K562 (cell line): Measurements from ENCODE around the gene SPTBN2. TPM values are rescaled to one million over a fixed set of nuclear protein-coding genes. Genes with fewer than 3 reads are reported as not detected.

ENCODE experiments used
- CHCHD3 ChIP-seq: fragments of 250-450 bp; sonication (Bioruptor Pico); IDR thresholded peaks from 2 replicates; pipeline ENCODE4 v2.1.2; 2022; ENCODE audit warnings: mild to moderate bottlenecking
- E2F6 ChIP-seq, 2 experiments: IDR thresholded peaks; 2 replicates each; pipeline ENCODE4 v1.6.1; 2011; ENCODE audit warnings: borderline replicate concordance in 1 of 2, control low read depth in 1 of 2, low read depth in 1 of 2, low read length in 1 of 2, mild to moderate bottlenecking in 1 of 2, mixed read lengths in 1 of 2, moderate library complexity in 1 of 2; ENCODE audit not compliant: insufficient read depth in 1 of 2, insufficient read length in 1 of 2, poor library complexity in 1 of 2, severe bottlenecking in 1 of 2; ENCODE audit errors: extremely low read depth in 1 of 2
- FOS ChIP-seq: IDR thresholded peaks from 3 replicates; pipeline ENCODE4 v1.6.1; 2011; ENCODE audit not compliant: insufficient read length; ENCODE audit errors: extremely low read depth
- FOSL1 ChIP-seq: fragments of 200-800 bp; sonication (Bioruptor generic); conservative IDR thresholded peaks from 2 replicates; pipeline ENCODE4 v1.6.1; 2016; ENCODE audit warnings: missing genetic modification characterization, missing compliant biosample characterization
- KDM5B ChIP-seq: fragments of 200-600 bp; sonication (generic); IDR thresholded peaks from 2 replicates; pipeline ENCODE4 v1.6.1; 2012; ENCODE audit warnings: low read depth, mild to moderate bottlenecking, moderate library complexity, low read length, control low read depth, inconsistent platforms; ENCODE audit not compliant: insufficient replicate concordance
- LEF1 ChIP-seq: fragments of 450-650 bp; IDR thresholded peaks from 2 replicates; pipeline ENCODE4 v1.6.1; 2016; ENCODE audit warnings: mild to moderate bottlenecking
- MBD2 ChIP-seq: sonication (generic); IDR thresholded peaks from 2 replicates; pipeline ENCODE4 v1.6.1; 2016; ENCODE audit warnings: low read depth, borderline replicate concordance
- NCOA1 ChIP-seq: fragments of 450-650 bp; IDR thresholded peaks from 2 replicates; pipeline ENCODE4 v1.6.1; 2016; ENCODE audit warnings: low read depth
- NONO ChIP-seq, 2 experiments: fragments of 200-400 bp in 1 of 2; fragments of 450-650 bp in 1 of 2; formaldehyde crosslinking in 1 of 2; IDR thresholded peaks; 2 replicates each; pipeline ENCODE4 v1.6.1; 2017; ENCODE audit warnings: low read depth in 2 of 2, mild to moderate bottlenecking in 2 of 2, moderate library complexity in 2 of 2, low read length in 1 of 2
- NR2C2 ChIP-seq, 2 experiments: fragments of 200-800 bp in 1 of 2; sonication (Bioruptor generic) in 1 of 2; sonication (generic) in 1 of 2; formaldehyde crosslinking in 1 of 2; IDR thresholded peaks; 2 replicates each; pipeline versions ENCODE4 v1.6.1 to v1.8.0; 2016 to 2022; ENCODE audit warnings: mild to moderate bottlenecking in 1 of 2, missing compliant biosample characterization in 1 of 2, missing genetic modification characterization in 1 of 2, missing genetic modification reagents in 1 of 2
- PHB ChIP-seq: fragments of 250-450 bp; sonication (Bioruptor Pico); IDR thresholded peaks from 2 replicates; pipeline ENCODE4 v1.5.0; 2021
- POLR2B ChIP-seq: fragments of 450-650 bp; IDR thresholded peaks from 2 replicates; pipeline ENCODE4 v1.6.1; 2018; ENCODE audit warnings: low read depth; ENCODE audit not compliant: partially characterized antibody
- PTTG1 ChIP-seq: fragments of 450-650 bp; IDR thresholded peaks from 2 replicates; pipeline ENCODE4 v1.6.1; 2016; ENCODE audit warnings: low read depth, mild to moderate bottlenecking, missing genetic modification characterization, missing compliant biosample characterization
- RFX5 ChIP-seq: IDR thresholded peaks from 2 replicates; pipeline ENCODE4 v1.6.1; 2011; ENCODE audit warnings: low read depth, mild to moderate bottlenecking, improper control_type of control experiment, low read length
- SP1 ChIP-seq: sonication (generic); formaldehyde crosslinking; IDR thresholded peaks from 2 replicates; pipeline ENCODE4 v1.8.1; 2022; ENCODE audit warnings: mild to moderate bottlenecking, missing genetic modification reagents
- SPI1 ChIP-seq: IDR thresholded peaks from 2 replicates; pipeline ENCODE4 v1.6.1; 2011; ENCODE audit warnings: low read depth, low read length, control low read depth, borderline replicate concordance
- TEAD1 ChIP-seq, 2 experiments: fragments of 450-650 bp in 1 of 2; sonication (generic) in 1 of 2; formaldehyde crosslinking; IDR thresholded peaks; 2 replicates each; pipeline versions ENCODE4 v1.4.0 to v1.8.0; 2020 to 2022; ENCODE audit warnings: mild to moderate bottlenecking in 2 of 2, missing genetic modification reagents in 1 of 2
- ZBTB26 ChIP-seq: fragments of 450-650 bp; formaldehyde crosslinking; IDR thresholded peaks from 2 replicates; pipeline ENCODE4 v1.4.0; 2022; ENCODE audit warnings: missing genetic modification characterization
- ZC3H11A ChIP-seq: IDR thresholded peaks from 2 replicates; pipeline ENCODE4 v1.6.1; 2012; ENCODE audit warnings: low read depth, low read length, improper control_type of control experiment
- polyA plus RNA-seq, 8 experiments: library from polyadenylated mRNA; depleted of rRNA in 4 of 8; stranded (reverse) in 5 of 8; unstranded in 3 of 8; fragments of >200 nt; fragmentation: Nextera tagmentation in 2 of 8; fragmentation: Illumina TruSeq in 1 of 8; extraction: Ambion mirVana in 2 of 8; extraction: Trizol in 1 of 8; gene quantifications; 2 replicates each; pipeline versions ENCODE4 v1.2.1 to v1.2.3, GENCODE V29; 2011 to 2014; ENCODE audit warnings: inconsistent platforms in 1 of 8, missing spikeins in 1 of 8
- total RNA-seq, 7 experiments: library from RNA; depleted of rRNA in 6 of 7; stranded (reverse); fragments of >200 nt in 6 of 7; fragmentation: Illumina TruSeq in 2 of 7; extraction: Trizol in 2 of 7; gene quantifications; 2 replicates each; pipeline versions ENCODE4 v1.2.1 to v1.2.3, GENCODE V29; 2011 to 2021; ENCODE audit warnings: low replicate concordance in 1 of 7
- TF ChIP-seq, protein P1 (sequence below): fragments of 450-650 bp; formaldehyde crosslinking; IDR thresholded peaks from 2 replicates; pipeline ENCODE4 v1.4.0; 2020; ENCODE audit warnings: mild to moderate bottlenecking, moderate library complexity

The SPTBN2 gene
- total and polyA plus RNA-seq, 9 of the 15 experiments (the other 6 are each of a cell fraction or from before 2014, with no cell fraction given) = 0.38 to 56.5 (median 19.7) TPM

GRCh38 chr11:66638177-66639065 lies 90.6 kb downstream of the SPTBN2 start, which contains the start of gene RBM4 (continued):
- TF ChIP-seq NR2C2 (CRISPR knock-in tag; IDR thresholded peaks at IDR 0.05) (0 out of 2 replicates have a peak, but pooled peaks have one; percentile 41), NR2C2 (tag; IDR thresholded peaks at IDR 0.05) (peak; percentile 81), LEF1 (peak; percentile 20; the same call in 1 of the 2 replicates), ZC3H11A (peak; percentile 68; the same call in 1 of the 2 replicates), NCOA1 (peak; percentile 31; the same call in 1 of the 2 replicates), RFX5 (no peak), SP1 (peak; percentile 56), E2F6 (IDR thresholded peaks at IDR 0.05; ENCODE audit: borderline replicate concordance in 1 of 2, extremely low read depth in 1 of 2, insufficient read depth in 1 of 2, insufficient read length in 1 of 2, low read depth in 1 of 2, low read length in 1 of 2, poor library complexity in 1 of 2, severe bottlenecking in 1 of 2) (peak; percentile 85 to 90), PTTG1 (tag) (no peak), ZBTB26 (peak; percentile 50; the same call in 1 of the 2 replicates), NONO (IDR thresholded peaks at IDR 0.05; ENCODE audit: low read depth in 2 of 2, low read length in 1 of 2) (0 out of 4 replicates have a peak, but pooled peaks of 1 of the 2 experiments have one; percentile 56), MBD2 (peak; percentile 95), SPI1 (no peak), PHB (CRISPR knock-in tag) (0 out of 2 replicates have a peak, but pooled peaks have one; percentile 60), FOSL1 (tag) (0 out of 2 replicates have a peak, but pooled peaks have one; percentile 22), POLR2B (peak; percentile 96), KDM5B (peak; percentile 87), FOS (peak; percentile 95), TEAD1 (CRISPR knock-in tag; IDR thresholded peaks at IDR 0.05) (peak; percentile 46 to 57; a peak in 2 of 4 replicates), CHCHD3 (CRISPR knock-in tag) (no peak)
- TF ChIP-seq, protein P1, sequence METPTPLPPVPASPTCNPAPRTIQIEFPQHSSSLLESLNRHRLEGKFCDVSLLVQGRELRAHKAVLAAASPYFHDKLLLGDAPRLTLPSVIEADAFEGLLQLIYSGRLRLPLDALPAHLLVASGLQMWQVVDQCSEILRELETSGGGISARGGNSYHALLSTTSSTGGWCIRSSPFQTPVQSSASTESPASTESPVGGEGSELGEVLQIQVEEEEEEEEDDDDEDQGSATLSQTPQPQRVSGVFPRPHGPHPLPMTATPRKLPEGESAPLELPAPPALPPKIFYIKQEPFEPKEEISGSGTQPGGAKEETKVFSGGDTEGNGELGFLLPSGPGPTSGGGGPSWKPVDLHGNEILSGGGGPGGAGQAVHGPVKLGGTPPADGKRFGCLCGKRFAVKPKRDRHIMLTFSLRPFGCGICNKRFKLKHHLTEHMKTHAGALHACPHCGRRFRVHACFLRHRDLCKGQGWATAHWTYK (CRISPR knock-in tag) = peak; percentile 81; the same call in 1 of the 2 replicates
